Measurements from ENCODE around the gene U2AF1L4. TPM values are rescaled to one million over a fixed set of nuclear protein-coding genes. Genes with fewer than 3 reads are reported as not detected.

Gene U2AF1L4
- total RNA-seq, 1 donor from 2014 or later: 24.9 TPM

DNA sequence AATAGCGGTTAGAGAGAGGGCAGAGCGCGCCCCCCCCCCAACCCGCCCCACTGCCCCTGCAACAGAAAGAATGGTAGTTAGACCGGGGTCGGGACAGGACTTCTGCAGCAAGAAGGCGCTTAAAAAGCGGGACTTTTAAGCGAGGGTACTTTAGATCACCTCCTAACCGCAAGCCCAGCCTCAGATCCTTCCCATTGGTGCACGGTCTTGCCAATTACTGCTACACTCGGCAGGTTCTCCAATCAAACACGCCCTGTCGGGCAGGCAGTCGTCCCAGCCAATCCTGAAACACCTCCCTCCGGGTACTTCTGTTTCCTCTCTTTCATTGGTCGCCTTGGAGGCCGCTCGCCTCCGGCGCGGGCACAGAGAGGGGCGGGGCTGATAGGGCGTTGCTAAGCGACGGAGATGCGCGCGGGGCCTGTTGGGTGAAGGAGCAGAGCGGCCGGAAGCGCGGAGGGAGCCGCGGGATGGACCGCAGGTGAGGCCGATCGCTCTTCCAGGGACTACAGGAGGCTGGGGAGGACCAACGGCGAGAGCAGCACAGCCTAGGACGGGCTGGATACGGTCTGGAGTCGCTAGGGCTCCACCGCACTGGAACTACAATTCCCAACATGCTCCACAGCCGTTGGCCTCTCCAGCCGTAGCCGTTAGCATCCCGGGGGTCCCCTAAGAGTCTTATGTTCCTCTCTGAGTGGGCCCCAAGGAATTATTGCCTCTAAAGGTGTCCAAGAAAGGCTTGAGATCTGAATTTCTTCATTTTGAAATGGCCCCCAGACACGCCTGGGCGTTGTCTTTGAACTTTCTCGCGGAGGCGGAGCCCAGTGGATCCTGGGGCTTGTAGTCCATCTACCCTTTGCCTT, 12.8 kb upstream of the U2AF1L4 start, which contains the start of gene PROSER3:
Gene PROSER3 (plus strand): TSS at position 428 of the 860 bp plus-strand sequence. CDS start 40 bp downstream, at position 468.
- peak; percentile 97 for DNase-seq
- H3K36me3 ChIP-seq: peaks cover 24% of the 10 kb centered on the region
- H3K27me3 ChIP-seq (ENCODE audit: low read depth): no peaks in the 10 kb centered on the region
- TF ChIP-seq, protein P1, sequence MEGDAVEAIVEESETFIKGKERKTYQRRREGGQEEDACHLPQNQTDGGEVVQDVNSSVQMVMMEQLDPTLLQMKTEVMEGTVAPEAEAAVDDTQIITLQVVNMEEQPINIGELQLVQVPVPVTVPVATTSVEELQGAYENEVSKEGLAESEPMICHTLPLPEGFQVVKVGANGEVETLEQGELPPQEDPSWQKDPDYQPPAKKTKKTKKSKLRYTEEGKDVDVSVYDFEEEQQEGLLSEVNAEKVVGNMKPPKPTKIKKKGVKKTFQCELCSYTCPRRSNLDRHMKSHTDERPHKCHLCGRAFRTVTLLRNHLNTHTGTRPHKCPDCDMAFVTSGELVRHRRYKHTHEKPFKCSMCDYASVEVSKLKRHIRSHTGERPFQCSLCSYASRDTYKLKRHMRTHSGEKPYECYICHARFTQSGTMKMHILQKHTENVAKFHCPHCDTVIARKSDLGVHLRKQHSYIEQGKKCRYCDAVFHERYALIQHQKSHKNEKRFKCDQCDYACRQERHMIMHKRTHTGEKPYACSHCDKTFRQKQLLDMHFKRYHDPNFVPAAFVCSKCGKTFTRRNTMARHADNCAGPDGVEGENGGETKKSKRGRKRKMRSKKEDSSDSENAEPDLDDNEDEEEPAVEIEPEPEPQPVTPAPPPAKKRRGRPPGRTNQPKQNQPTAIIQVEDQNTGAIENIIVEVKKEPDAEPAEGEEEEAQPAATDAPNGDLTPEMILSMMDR (IDR thresholded peaks at IDR 0.05; ENCODE audit: borderline replicate concordance): no peak
- intact Hi-C loops (cut with micrococcal nuclease): no loop called here
- H3K9me3 ChIP-seq (replicated peaks): no peaks in the 10 kb centered on the region
- peak within 1 kb of the TSS; percentile 99 for H3K27ac ChIP-seq (replicated peaks)
- H3K4me3 ChIP-seq: peak within 1 kb of the TSS; percentile 100
- peaks cover 56% of the 10 kb centered on the region for H3K4me1 ChIP-seq

DNA sequence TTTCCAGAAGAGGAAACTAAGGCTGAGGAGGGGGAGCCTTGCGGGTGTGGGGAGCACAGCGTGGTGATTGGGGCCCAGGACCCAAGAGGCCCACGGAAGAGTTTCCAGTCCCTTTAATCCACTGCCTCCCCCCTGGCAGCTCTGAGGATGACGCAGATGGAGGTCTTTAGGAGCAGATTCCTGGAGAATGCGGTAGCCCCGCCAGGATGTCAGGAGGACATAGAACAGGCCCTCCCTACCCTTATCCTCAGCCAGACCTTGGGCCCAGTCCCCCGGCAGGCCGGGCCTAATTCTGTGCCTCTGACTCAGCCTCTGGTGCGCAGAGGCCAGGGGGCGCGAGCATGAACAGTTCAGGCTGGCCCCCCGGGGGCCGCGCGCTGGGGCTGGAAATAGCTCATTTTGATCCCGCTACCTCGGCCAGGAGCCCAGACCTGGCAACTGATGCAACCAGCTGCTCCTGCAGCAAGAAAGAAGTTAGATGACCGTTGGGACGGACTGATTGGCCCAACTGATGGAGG, 12.1 kb upstream of the U2AF1L4 start:
- intact Hi-C loops (cut with micrococcal nuclease): no loop called here
- peak overlapping the region; percentile 100 for H3K4me3 ChIP-seq
- no peaks in the 10 kb centered on the region for H3K27me3 ChIP-seq (ENCODE audit: low read depth)
- H3K27ac ChIP-seq (replicated peaks): peak overlapping the region; percentile 99
- H3K9me3 ChIP-seq (replicated peaks): no peaks in the 10 kb centered on the region
- TF ChIP-seq, protein P1 (IDR thresholded peaks at IDR 0.05; ENCODE audit: borderline replicate concordance): no peak
- DNase-seq: peak; percentile 87
- H3K36me3 ChIP-seq: peaks cover 24% of the 10 kb centered on the region
- peaks cover 56% of the 10 kb centered on the region for H3K4me1 ChIP-seq

DNA sequence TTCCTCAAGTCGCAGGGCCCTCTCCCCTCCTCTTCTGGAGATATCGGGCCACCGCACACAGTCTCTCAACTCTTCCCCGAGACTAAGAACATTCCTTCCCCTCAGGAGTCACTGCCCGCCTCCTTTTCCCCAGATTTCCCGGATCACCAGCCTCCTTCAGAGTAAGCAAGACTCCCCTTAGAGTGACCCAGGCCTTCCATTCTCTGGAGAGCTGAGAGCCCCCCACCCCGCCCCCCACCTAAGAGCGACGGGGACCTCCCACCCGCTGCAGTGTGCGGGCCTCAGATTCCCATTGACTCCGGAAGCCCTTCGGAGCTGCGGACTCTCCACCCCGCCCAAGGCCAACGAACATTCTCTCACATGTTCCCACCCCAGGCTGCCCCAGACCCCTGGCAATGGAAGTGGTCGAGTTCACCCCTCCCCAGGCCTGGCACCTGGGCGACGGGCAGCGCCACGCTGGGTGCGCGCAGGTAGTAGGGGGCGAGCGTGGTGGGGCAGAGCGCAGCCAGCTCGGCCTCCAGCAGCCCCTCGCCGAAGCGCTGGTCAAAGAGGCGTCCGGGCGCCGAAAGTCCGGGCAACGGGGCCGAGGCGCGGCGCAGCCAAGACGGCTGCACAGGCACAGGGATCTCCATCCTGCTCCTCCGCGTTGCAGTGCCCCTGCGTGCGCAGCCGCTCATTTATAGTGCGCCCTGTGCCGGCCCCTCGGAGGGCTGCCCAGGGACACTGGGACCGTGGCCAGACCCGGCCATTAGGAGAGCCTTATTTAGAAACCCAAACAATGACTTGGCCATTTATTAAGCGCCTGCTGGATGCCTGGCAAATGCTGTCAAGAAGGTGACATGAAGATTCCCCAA, 11.4 kb upstream of the U2AF1L4 start, which contains the start of gene HSPB6:
Gene HSPB6 (minus strand): TSS at position 653 of the 854 bp plus-strand sequence. CDS start 21 bp downstream, at position 632.
- peak; percentile 80 for DNase-seq
- peaks cover 62% of the 10 kb centered on the region for H3K4me1 ChIP-seq

DNA sequence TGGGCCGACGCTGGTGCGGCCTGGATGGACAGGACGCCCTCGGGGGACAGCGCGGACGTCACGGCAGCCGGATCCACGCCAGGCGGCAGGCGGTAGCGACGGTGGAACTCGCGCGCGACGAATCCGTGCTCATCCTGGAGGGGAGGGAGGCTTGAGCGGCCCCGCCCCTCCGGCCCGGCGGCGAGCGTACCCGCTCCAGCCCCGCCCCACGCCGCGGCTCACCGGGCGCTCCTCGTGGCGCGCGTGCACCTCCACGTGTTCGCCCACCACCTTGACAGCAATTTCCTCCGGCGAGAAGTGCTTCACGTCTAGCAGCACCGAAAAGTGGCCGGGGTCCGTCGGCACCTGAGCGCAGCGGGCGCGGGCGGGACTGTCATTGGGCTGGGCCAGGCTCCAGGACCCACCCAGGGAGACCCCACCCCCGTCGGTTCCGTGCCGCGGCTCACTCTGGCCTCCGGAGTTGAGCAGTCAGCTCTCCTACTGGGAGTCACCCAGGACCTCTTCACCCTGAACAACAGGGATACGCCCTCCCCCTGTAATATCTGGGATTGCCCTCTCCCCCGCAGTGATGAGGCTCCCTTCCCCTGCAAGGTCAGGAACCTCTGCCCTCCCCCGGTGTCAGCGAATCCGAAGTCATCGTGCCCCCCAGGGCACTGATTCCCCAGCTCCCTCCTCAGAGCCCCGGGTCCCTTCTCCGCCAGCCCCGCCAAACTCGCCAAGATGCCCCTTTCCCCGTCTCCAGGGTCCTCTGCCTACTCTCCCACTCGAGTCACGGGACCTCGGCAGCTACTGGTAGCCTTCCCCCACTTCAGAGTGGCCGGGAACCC, 10.5 kb upstream of the U2AF1L4 start:
- Histone ChIP-seq H3K27me3 (ENCODE audit: low read depth) (no peaks in the 10 kb centered on the region), H3K4me1 (peaks cover 56% of the 10 kb centered on the region), H3K36me3 (peaks cover 19% of the 10 kb centered on the region), H3K9me3 (replicated peaks) (no peaks in the 10 kb centered on the region), H3K4me3 (peak overlapping the region; percentile 100), H3K27ac (replicated peaks) (peak overlapping the region; percentile 99)
- peak; percentile 90 for DNase-seq
- intact Hi-C loops (cut with micrococcal nuclease): no loop called here
- TF ChIP-seq, protein P1 (IDR thresholded peaks at IDR 0.05; ENCODE audit: borderline replicate concordance): no peak

More for the DNA sequence above, 11.4 kb upstream of the U2AF1L4 start, which contains the start of gene HSPB6:
- no peaks in the 10 kb centered on the region for H3K9me3 ChIP-seq (replicated peaks)
- H3K4me3 ChIP-seq: peak within 1 kb of the TSS; percentile 100
- no peaks in the 10 kb centered on the region for H3K27me3 ChIP-seq (ENCODE audit: low read depth)
- H3K36me3 ChIP-seq: peaks cover 20% of the 10 kb centered on the region
- peak within 1 kb of the TSS; percentile 99 for H3K27ac ChIP-seq (replicated peaks)
- intact Hi-C loops (cut with micrococcal nuclease): no loop called here
- TF ChIP-seq, protein P1 (IDR thresholded peaks at IDR 0.05; ENCODE audit: borderline replicate concordance): no peak
